Measurements from ENCODE around the gene NTMT1.

DNA sequence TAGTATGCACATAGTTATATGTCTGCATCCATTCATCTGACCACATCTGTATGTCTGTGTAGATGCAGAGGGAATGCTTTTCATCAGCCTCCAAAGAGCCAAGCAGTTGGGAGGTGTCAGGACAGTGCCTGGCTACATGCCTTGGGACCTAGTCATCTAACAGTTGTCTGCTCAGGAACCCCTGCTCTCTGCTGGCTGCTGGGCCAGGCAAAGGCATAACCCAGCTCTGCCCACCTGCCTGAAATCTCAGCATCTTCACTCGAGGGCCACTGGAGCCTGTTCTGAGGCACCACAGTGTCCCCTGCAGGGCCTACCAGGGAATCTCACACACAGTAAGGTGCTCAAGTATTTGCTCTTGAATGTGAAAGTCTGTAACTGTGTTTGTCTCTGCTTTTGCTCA lies 8.8 kb upstream of the NTMT1 start:
- TF ChIP-seq, protein P1, sequence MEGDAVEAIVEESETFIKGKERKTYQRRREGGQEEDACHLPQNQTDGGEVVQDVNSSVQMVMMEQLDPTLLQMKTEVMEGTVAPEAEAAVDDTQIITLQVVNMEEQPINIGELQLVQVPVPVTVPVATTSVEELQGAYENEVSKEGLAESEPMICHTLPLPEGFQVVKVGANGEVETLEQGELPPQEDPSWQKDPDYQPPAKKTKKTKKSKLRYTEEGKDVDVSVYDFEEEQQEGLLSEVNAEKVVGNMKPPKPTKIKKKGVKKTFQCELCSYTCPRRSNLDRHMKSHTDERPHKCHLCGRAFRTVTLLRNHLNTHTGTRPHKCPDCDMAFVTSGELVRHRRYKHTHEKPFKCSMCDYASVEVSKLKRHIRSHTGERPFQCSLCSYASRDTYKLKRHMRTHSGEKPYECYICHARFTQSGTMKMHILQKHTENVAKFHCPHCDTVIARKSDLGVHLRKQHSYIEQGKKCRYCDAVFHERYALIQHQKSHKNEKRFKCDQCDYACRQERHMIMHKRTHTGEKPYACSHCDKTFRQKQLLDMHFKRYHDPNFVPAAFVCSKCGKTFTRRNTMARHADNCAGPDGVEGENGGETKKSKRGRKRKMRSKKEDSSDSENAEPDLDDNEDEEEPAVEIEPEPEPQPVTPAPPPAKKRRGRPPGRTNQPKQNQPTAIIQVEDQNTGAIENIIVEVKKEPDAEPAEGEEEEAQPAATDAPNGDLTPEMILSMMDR (IDR thresholded peaks at IDR 0.05; ENCODE audit: insufficient read depth, low read length) = no peak
- TF ChIP-seq POLR2AphosphoS5 (IDR thresholded peaks at IDR 0.05; ENCODE audit: low read depth) (no peak), GABPA (IDR thresholded peaks at IDR 0.05; ENCODE audit: low read depth) (no peak), SPI1 (IDR thresholded peaks at IDR 0.05; ENCODE audit: borderline replicate concordance, low read depth) (no peak)
- TF ChIP-seq, protein P2, sequence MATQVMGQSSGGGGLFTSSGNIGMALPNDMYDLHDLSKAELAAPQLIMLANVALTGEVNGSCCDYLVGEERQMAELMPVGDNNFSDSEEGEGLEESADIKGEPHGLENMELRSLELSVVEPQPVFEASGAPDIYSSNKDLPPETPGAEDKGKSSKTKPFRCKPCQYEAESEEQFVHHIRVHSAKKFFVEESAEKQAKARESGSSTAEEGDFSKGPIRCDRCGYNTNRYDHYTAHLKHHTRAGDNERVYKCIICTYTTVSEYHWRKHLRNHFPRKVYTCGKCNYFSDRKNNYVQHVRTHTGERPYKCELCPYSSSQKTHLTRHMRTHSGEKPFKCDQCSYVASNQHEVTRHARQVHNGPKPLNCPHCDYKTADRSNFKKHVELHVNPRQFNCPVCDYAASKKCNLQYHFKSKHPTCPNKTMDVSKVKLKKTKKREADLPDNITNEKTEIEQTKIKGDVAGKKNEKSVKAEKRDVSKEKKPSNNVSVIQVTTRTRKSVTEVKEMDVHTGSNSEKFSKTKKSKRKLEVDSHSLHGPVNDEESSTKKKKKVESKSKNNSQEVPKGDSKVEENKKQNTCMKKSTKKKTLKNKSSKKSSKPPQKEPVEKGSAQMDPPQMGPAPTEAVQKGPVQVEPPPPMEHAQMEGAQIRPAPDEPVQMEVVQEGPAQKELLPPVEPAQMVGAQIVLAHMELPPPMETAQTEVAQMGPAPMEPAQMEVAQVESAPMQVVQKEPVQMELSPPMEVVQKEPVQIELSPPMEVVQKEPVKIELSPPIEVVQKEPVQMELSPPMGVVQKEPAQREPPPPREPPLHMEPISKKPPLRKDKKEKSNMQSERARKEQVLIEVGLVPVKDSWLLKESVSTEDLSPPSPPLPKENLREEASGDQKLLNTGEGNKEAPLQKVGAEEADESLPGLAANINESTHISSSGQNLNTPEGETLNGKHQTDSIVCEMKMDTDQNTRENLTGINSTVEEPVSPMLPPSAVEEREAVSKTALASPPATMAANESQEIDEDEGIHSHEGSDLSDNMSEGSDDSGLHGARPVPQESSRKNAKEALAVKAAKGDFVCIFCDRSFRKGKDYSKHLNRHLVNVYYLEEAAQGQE (IDR thresholded peaks at IDR 0.05; ENCODE audit: insufficient replicate concordance, low read depth) = no peak
